ENCODE data around the gene LRP1-AS.

Gene LRP1-AS

DNA sequence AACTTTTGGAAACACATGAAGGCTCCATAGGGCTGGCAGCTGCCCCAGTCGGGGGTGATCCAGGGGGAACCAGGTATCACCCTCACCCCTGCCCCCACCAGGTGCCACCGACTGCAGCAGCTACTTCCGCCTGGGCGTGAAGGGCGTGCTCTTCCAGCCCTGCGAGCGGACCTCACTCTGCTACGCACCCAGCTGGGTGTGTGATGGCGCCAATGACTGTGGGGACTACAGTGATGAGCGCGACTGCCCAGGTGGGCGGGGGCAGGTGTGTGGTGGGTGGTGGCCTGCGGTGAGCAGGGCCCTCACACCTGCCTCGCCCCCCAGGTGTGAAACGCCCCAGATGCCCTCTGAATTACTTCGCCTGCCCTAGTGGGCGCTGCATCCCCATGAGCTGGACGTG, 46.8 kb upstream of the LRP1-AS start:
- intact Hi-C loops (cut with DNase I; ENCODE audit: low total_unique reads) = no loop called here
- Histone ChIP-seq H3K4me1 (no peaks in the 10 kb centered on the region), H3K36me3 (peaks cover 99 to 100% (median 100%) of the 10 kb centered on the region in 3 donors), H3K4me3 (no peak overlapping the region), H3K27me3 (no peaks in the 10 kb centered on the region), H3K27ac (no peak overlapping the region), H3K9me3 (no peaks in the 10 kb centered on the region)
- DNase-seq = no peak
- TF ChIP-seq, protein P1, sequence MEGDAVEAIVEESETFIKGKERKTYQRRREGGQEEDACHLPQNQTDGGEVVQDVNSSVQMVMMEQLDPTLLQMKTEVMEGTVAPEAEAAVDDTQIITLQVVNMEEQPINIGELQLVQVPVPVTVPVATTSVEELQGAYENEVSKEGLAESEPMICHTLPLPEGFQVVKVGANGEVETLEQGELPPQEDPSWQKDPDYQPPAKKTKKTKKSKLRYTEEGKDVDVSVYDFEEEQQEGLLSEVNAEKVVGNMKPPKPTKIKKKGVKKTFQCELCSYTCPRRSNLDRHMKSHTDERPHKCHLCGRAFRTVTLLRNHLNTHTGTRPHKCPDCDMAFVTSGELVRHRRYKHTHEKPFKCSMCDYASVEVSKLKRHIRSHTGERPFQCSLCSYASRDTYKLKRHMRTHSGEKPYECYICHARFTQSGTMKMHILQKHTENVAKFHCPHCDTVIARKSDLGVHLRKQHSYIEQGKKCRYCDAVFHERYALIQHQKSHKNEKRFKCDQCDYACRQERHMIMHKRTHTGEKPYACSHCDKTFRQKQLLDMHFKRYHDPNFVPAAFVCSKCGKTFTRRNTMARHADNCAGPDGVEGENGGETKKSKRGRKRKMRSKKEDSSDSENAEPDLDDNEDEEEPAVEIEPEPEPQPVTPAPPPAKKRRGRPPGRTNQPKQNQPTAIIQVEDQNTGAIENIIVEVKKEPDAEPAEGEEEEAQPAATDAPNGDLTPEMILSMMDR (IDR thresholded peaks at IDR 0.05) = no peak

DNA sequence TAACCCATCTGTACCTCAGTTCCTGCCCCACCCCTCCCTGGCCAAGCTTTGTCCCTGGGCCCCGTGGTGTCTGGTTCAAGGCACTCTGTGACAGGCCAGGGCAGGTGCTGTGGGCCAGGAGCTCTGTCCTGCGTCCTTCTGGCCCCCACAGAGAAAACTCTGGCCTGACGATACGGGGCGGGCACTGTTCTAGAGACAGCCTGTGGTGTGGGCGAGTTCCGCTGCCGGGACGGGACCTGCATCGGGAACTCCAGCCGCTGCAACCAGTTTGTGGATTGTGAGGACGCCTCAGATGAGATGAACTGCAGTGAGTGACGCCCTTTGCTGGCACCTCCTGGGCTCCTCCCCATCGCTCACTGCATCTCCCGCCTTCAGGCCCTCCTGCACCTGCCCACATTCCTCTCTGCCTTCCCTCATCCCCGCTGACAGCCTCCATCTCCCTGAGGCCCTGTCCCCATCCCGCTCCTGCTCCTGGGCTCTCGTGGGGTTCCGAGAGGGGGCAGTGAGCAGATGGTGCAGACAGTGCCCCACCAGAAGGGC, 46.4 kb upstream of the LRP1-AS start:
- peaks cover 99 to 100% (median 100%) of the 10 kb centered on the region in 3 donors for H3K36me3 ChIP-seq
- intact Hi-C loops (cut with DNase I; ENCODE audit: low total_unique reads) = no loop called here
- DNase-seq = no peak

DNA sequence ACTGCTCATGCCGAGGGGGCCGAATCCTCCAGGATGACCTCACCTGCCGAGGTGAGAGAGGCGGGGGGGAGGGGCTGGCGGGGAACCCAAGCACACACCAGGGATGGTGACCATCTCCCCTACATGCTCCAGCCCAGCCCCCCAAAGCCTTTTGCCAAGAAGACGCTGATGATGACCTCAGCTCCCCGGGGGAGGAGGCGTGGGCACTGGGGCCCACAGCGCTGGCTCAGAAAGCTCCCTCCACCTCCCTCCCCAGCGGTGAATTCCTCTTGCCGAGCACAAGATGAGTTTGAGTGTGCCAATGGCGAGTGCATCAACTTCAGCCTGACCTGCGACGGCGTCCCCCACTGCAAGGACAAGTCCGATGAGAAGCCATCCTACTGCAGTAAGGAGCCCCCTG, 45.5 kb upstream of the LRP1-AS start:
- intact Hi-C loops (cut with DNase I; ENCODE audit: low total_unique reads) = no loop called here
- TF ChIP-seq, protein P1 (IDR thresholded peaks at IDR 0.05) = no peak

More for the DNA sequence above, 46.4 kb upstream of the LRP1-AS start:
- Histone ChIP-seq H3K9me3 (no peaks in the 10 kb centered on the region), H3K27me3 (no peaks in the 10 kb centered on the region), H3K4me1 (no peaks in the 10 kb centered on the region), H3K4me3 (no peak overlapping the region), H3K27ac (no peak overlapping the region)
- TF ChIP-seq, protein P1 (IDR thresholded peaks at IDR 0.05) = no peak

DNA sequence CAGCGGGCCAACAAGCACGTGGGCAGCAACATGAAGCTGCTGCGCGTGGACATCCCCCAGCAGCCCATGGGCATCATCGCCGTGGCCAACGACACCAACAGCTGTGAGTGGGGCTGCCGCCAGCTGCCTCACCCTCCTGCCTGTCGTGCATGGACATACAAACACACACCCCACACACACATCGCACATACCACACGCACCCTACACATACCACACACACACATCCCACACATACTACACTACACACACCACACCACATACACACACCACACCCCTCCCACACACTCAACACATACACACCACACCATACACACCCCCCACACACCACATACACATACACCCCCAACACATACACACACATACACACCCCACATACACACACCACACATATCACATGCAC, 44.0 kb upstream of the LRP1-AS start:
- Histone ChIP-seq H3K4me3 (no peak overlapping the region), H3K27ac (no peak overlapping the region), H3K4me1 (no peaks in the 10 kb centered on the region), H3K9me3 (no peaks in the 10 kb centered on the region), H3K36me3 (peaks cover 96 to 100% (median 100%) of the 10 kb centered on the region in 3 donors), H3K27me3 (no peaks in the 10 kb centered on the region)
- intact Hi-C loops (cut with DNase I; ENCODE audit: low total_unique reads) = no loop called here
- TF ChIP-seq, protein P1 (IDR thresholded peaks at IDR 0.05) = no peak
- DNase-seq = no peak

More for the DNA sequence above, 45.5 kb upstream of the LRP1-AS start:
- Histone ChIP-seq H3K27me3 (no peaks in the 10 kb centered on the region), H3K4me3 (no peak overlapping the region), H3K4me1 (no peaks in the 10 kb centered on the region), H3K27ac (no peak overlapping the region), H3K9me3 (no peaks in the 10 kb centered on the region), H3K36me3 (peaks cover 97 to 100% (median 100%) of the 10 kb centered on the region in 3 donors)
- DNase-seq = no peak

DNA sequence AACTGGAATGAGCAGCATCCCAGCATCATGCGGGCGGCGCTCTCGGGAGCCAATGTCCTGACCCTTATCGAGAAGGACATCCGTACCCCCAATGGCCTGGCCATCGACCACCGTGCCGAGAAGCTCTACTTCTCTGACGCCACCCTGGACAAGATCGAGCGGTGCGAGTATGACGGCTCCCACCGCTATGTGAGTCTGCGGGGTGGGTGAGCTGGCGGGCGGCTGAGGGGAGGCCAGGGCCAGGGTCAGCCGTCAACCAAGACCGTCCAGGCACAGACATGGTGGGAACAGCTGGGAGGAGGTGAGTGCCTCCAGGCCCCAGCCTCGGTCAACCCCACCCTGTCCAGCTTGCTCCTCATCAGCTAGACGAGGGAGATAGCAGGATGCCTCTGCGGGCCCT, 43.4 kb upstream of the LRP1-AS start:
- TF ChIP-seq, protein P1 (IDR thresholded peaks at IDR 0.05) = no peak

DNA sequence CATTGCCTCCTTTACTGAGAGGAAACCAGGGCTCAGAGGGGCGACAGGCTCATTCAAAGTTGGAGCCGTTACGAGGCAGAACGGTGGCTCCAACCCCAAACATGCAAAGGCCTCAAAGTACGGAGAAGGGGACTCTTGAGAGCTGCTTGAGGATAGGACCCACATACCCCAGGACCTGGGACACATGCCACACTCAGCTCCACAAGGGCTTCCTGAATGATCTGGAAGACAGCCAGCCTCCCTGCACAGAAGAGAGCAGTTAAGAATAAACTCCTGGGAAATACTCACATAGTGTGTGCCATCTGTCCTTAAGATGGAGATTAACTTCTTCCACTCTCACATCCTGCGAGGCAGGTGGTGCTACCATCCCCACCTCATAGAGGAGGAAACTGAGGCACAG, 42.6 kb upstream of the LRP1-AS start:
- Histone ChIP-seq H3K27me3 (no peaks in the 10 kb centered on the region), H3K4me1 (no peaks in the 10 kb centered on the region), H3K36me3 (peaks cover 96 to 100% (median 100%) of the 10 kb centered on the region in 3 donors), H3K9me3 (no peaks in the 10 kb centered on the region), H3K27ac (no peak overlapping the region), H3K4me3 (no peak overlapping the region)
- intact Hi-C loops (cut with DNase I; ENCODE audit: low total_unique reads) = no loop called here
- DNase-seq = no peak
- TF ChIP-seq, protein P1 (IDR thresholded peaks at IDR 0.05) = no peak

More for the DNA sequence above, 43.4 kb upstream of the LRP1-AS start:
- Histone ChIP-seq H3K4me3 (no peak overlapping the region), H3K36me3 (peaks cover 96 to 100% (median 100%) of the 10 kb centered on the region in 3 donors), H3K27me3 (no peaks in the 10 kb centered on the region), H3K9me3 (no peaks in the 10 kb centered on the region), H3K27ac (no peak overlapping the region), H3K4me1 (no peaks in the 10 kb centered on the region)
- intact Hi-C loops (cut with DNase I; ENCODE audit: low total_unique reads) = no loop called here
- DNase-seq = no peak
